Measurements from ENCODE around the gene TWSG1.

Gene TWSG1

GRCh38 chr18:9434122-9434701 lies 99.6 kb downstream of the TWSG1 start:
- TF ChIP-seq TEAD4 (IDR thresholded peaks at IDR 0.05): no peak
- TF ChIP-seq FOXM1 (IDR thresholded peaks at IDR 0.05; ENCODE audit: borderline replicate concordance, low read depth): no peak
- no peak for TF ChIP-seq EP300 (IDR thresholded peaks at IDR 0.05; ENCODE audit: borderline replicate concordance)
- no peak for TF ChIP-seq ZBTB7A (IDR thresholded peaks at IDR 0.05; ENCODE audit: low read depth)
- no peak for TF ChIP-seq TAF1 (IDR thresholded peaks at IDR 0.05; ENCODE audit: low read depth)
- no peak for TF ChIP-seq CEBPB (IDR thresholded peaks at IDR 0.05)
- no peak for TF ChIP-seq NFIC (IDR thresholded peaks at IDR 0.05)
- no peak for TF ChIP-seq MAX (IDR thresholded peaks at IDR 0.05)
- TF ChIP-seq RAD21 (IDR thresholded peaks at IDR 0.05; ENCODE audit: low read depth): no peak
- no peak for TF ChIP-seq TCF12 (IDR thresholded peaks at IDR 0.05; ENCODE audit: low read depth)

- TF ChIP-seq, protein P1, sequence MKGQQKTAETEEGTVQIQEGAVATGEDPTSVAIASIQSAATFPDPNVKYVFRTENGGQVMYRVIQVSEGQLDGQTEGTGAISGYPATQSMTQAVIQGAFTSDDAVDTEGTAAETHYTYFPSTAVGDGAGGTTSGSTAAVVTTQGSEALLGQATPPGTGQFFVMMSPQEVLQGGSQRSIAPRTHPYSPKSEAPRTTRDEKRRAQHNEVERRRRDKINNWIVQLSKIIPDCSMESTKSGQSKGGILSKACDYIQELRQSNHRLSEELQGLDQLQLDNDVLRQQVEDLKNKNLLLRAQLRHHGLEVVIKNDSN (IDR thresholded peaks at IDR 0.05): no peak
- TF ChIP-seq EGR1 (IDR thresholded peaks at IDR 0.05): no peak
Observed at GRCh38 chr18:9435041-9435440, 100.5 kb downstream of the TWSG1 start.

DNA sequence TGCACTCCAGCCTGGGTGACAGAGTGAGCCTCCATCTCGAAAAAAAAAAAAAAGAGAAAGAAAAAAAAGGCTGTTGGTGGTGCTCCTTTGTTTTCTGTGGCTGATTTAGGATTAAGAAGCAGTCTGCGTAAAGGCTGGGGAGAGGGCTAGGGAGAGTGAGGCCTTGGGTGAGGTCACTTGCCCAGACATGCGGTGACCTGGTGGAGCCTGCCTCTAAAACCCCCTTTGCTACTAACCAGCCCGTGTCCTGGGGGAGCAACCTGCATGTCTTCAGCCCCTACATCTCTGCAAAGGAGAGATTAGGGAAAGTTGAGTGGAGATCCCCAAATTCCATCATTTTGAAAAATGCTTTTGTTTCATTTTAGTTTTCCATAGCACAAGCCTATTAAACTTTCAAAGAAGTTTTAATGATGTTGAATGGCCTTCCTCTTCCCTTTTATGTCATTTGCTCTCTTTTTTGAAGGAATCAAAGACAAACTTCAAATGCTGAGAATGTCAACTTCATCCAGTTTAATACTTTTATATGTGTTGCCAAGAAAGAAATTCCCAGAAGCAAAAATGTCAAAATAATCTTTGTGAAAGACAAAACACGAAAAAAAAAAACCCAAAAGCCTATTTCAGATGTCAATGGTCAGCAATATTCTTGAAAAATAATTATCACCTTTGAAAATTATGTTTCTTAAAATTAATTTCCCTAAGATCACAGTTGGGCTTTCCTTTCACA lies 101.8 kb downstream of the TWSG1 start:
- TF ChIP-seq EP300 (IDR thresholded peaks at IDR 0.05; ENCODE audit: borderline replicate concordance) (no peak), ZBTB7A (IDR thresholded peaks at IDR 0.05; ENCODE audit: low read depth) (no peak)

DNA sequence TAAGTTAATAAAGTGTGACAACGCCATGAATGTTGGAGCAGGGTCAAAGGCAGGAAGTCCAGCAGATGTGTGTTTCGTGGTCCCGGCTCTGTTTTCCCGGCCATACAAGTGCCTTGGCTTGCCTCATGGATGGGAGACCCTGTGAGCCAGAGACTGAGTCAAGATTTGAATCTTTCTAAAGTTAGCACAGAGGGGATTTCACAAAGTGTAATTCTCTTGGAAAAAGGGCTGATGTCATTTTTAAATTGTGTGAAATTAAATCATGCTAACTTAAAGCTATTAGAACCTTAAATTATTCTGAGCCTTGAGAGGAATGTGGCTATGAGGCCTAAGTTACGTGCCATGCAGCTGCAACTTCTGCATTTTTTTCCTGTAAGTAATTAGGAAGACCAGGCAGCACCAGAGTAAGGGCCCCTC lies 102.5 kb downstream of the TWSG1 start:
- no peak for TF ChIP-seq EP300 (IDR thresholded peaks at IDR 0.05; ENCODE audit: borderline replicate concordance)
- TF ChIP-seq TCF12 (IDR thresholded peaks at IDR 0.05; ENCODE audit: low read depth): no peak
- no peak for TF ChIP-seq NFIC (IDR thresholded peaks at IDR 0.05)
- TF ChIP-seq ZBTB7A (IDR thresholded peaks at IDR 0.05; ENCODE audit: low read depth): no peak
- TF ChIP-seq YY1 (IDR thresholded peaks at IDR 0.05; ENCODE audit: low read depth): no peak
- no peak for TF ChIP-seq REST (IDR thresholded peaks at IDR 0.05; ENCODE audit: low read depth)
- TF ChIP-seq, protein P1 (IDR thresholded peaks at IDR 0.05): no peak
- TF ChIP-seq FOXM1 (IDR thresholded peaks at IDR 0.05; ENCODE audit: borderline replicate concordance, low read depth): no peak
- TF ChIP-seq RAD21 (IDR thresholded peaks at IDR 0.05; ENCODE audit: low read depth): no peak
- no peak for TF ChIP-seq CEBPB (IDR thresholded peaks at IDR 0.05)
- TF ChIP-seq MAX (IDR thresholded peaks at IDR 0.05): no peak
- TF ChIP-seq EGR1 (IDR thresholded peaks at IDR 0.05): no peak
- no peak for TF ChIP-seq CREB1 (IDR thresholded peaks at IDR 0.05; ENCODE audit: low read depth)
- TF ChIP-seq TEAD4 (IDR thresholded peaks at IDR 0.05): no peak
- no peak for TF ChIP-seq TAF1 (IDR thresholded peaks at IDR 0.05; ENCODE audit: low read depth)

GRCh38 chr18:9437672-9438071 lies 103.1 kb downstream of the TWSG1 start:
- TF ChIP-seq, protein P1 (IDR thresholded peaks at IDR 0.05): no peak
- no peak for TF ChIP-seq YY1 (IDR thresholded peaks at IDR 0.05; ENCODE audit: low read depth)
- no peak for TF ChIP-seq ZBTB7A (IDR thresholded peaks at IDR 0.05; ENCODE audit: low read depth)
- TF ChIP-seq MAX (IDR thresholded peaks at IDR 0.05): no peak
- no peak for TF ChIP-seq CEBPB (IDR thresholded peaks at IDR 0.05)
- no peak for TF ChIP-seq CREB1 (IDR thresholded peaks at IDR 0.05; ENCODE audit: low read depth)
- TF ChIP-seq REST (IDR thresholded peaks at IDR 0.05; ENCODE audit: low read depth): no peak
- no peak for TF ChIP-seq RAD21 (IDR thresholded peaks at IDR 0.05; ENCODE audit: low read depth)
- TF ChIP-seq TAF1 (IDR thresholded peaks at IDR 0.05; ENCODE audit: low read depth): no peak
- no peak for TF ChIP-seq TCF12 (IDR thresholded peaks at IDR 0.05; ENCODE audit: low read depth)
- TF ChIP-seq FOXM1 (IDR thresholded peaks at IDR 0.05; ENCODE audit: borderline replicate concordance, low read depth): no peak
- TF ChIP-seq TEAD4 (IDR thresholded peaks at IDR 0.05): no peak
- no peak for TF ChIP-seq NFIC (IDR thresholded peaks at IDR 0.05)
- no peak for TF ChIP-seq EGR1 (IDR thresholded peaks at IDR 0.05)
- TF ChIP-seq EP300 (IDR thresholded peaks at IDR 0.05; ENCODE audit: borderline replicate concordance): no peak

All from Ishikawa (cell line).